MCF 10A (cell line): Measurements from ENCODE around the gene HSPA1L. TPM values are rescaled to one million over a fixed set of nuclear protein-coding genes. Genes with fewer than 3 reads are reported as not detected.
"Not testable (repeated sequence)": the region's sequence is repeated elsewhere in the genome, so short reads cannot be mapped to it uniquely, and the experiment has no call there.

ENCODE experiments used
- BruUV-seq: library from RNA; stranded (reverse); fragments of 400-500 nt; replicated peaks from 2 replicates; lab custom pipeline; 2021; lab: Mats Ljungman, UMichigan
- CTCF ChIA-PET: fragments of 300-600 bp; sonication (Branson Sonifier 250); formaldehyde crosslinking; extraction: SDS; loops from one replicate; lab custom pipeline; 2021; ENCODE audit warnings: antibody characterized with exemption, inconsistent platforms; lab: Yijun Ruan, JAX
- POLR2A ChIA-PET: fragments of 300-600, 350-650 bp; sonication (Branson Sonifier 250); formaldehyde crosslinking; extraction: SDS; loops from one replicate; lab custom pipeline; 2020; ENCODE audit warnings: antibody characterized with exemption, inconsistent platforms; lab: Yijun Ruan, JAX
- DNase-seq: peaks from one replicate; pipeline ENCODE4 v3.0.0-alpha.2; 2018; ENCODE audit not compliant: unreplicated experiment
- H3K27ac Mint-ChIP-seq: one replicate; pipeline ENCODE4 v1.8.0; 2022; ENCODE audit warnings: mild to moderate bottlenecking, low read depth, mixed read lengths; ENCODE audit not compliant: unreplicated experiment
- H3K27me3 Mint-ChIP-seq: one replicate; pipeline ENCODE4 v1.8.0; 2022; ENCODE audit warnings: mixed read lengths; ENCODE audit not compliant: insufficient read depth, unreplicated experiment
- H3K36me3 Mint-ChIP-seq: one replicate; pipeline ENCODE4 v1.8.0; 2022; ENCODE audit warnings: mild to moderate bottlenecking, moderate library complexity, mixed read lengths; ENCODE audit not compliant: insufficient read depth, unreplicated experiment
- H3K4me1 Mint-ChIP-seq: one replicate; pipeline ENCODE4 v1.8.0; 2022; ENCODE audit warnings: mixed read lengths; ENCODE audit not compliant: insufficient read depth, unreplicated experiment
- H3K4me3 Mint-ChIP-seq: one replicate; pipeline ENCODE4 v1.8.0; 2022; ENCODE audit warnings: mild to moderate bottlenecking, moderate library complexity, mixed read lengths; ENCODE audit not compliant: unreplicated experiment
- H3K9me3 Mint-ChIP-seq: one replicate; pipeline ENCODE4 v1.8.0; 2022; ENCODE audit warnings: mixed read lengths; ENCODE audit not compliant: unreplicated experiment
- intact Hi-C: fragments of 100-400 bp; cut with micrococcal nuclease; formaldehyde crosslinking; loops from 2 replicates; pipeline ENCODE4 v1.14.1; 2022
- total RNA-seq: library from RNA; stranded (reverse); gene quantifications from 2 replicates; pipeline ENCODE4 v1.2.3, GENCODE V29; 2022
- TF ChIP-seq, protein P1 (sequence below): fragments of 200-600 bp; IDR thresholded peaks from one replicate; pipeline ENCODE4 v1.8.0; 2022; ENCODE audit warnings: antibody characterized with exemption, mild to moderate bottlenecking; ENCODE audit not compliant: unreplicated experiment

The HSPA1L gene
- total RNA-seq, 1 experiment from 2014 or later = 0.35 TPM

DNA sequence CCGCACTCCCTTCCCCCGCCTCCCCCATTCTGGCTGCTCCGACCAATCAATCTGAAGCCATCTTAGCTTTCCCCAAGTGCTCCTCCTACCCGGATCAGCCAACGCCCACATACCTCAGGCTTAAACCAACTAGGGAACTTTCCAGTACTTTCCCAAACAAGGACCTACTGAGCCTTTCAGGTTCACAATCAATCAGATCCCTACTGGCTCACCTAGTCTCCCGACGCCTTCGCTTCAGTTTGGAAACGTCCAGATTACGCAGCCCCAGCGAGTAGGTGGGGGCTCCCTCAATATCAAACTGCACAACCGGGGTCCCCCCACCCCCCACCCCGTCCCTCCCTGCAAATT, 432 bp downstream of the HSPA1L start:
- TF ChIP-seq, protein P1, sequence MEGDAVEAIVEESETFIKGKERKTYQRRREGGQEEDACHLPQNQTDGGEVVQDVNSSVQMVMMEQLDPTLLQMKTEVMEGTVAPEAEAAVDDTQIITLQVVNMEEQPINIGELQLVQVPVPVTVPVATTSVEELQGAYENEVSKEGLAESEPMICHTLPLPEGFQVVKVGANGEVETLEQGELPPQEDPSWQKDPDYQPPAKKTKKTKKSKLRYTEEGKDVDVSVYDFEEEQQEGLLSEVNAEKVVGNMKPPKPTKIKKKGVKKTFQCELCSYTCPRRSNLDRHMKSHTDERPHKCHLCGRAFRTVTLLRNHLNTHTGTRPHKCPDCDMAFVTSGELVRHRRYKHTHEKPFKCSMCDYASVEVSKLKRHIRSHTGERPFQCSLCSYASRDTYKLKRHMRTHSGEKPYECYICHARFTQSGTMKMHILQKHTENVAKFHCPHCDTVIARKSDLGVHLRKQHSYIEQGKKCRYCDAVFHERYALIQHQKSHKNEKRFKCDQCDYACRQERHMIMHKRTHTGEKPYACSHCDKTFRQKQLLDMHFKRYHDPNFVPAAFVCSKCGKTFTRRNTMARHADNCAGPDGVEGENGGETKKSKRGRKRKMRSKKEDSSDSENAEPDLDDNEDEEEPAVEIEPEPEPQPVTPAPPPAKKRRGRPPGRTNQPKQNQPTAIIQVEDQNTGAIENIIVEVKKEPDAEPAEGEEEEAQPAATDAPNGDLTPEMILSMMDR = no peak
- intact Hi-C loops = loop anchor here (2.0 kb wide), 2 partner anchors 18 to 48 kb away; partner anchors contain the start of gene NEU1
- H3K4me1 Mint-ChIP-seq = peaks cover 5% of the 10 kb centered on the region

DNA sequence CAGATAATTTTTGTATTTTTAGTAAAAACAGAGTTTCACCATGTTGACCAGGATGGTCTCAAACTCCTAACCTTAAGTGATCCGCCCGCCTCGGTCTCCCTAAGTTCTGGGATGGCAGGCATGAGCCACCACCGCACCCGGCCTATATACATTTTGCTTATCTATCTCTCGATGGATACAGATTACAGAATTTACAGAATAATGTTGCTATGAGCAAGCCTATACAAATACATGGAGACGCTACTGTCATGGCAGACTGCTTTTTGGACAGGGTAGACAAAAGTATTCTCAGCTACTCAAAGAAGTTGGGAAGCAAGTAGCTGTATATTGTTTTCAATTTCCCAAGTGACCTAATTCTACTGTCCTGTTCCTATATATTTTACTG, 1.6 kb downstream of the HSPA1L start:
- peaks cover 5% of the 10 kb centered on the region for H3K4me1 Mint-ChIP-seq
- ChIA-PET CTCF (interaction anchor here (1.0 to 1.6 kb wide), 5 partner anchors 17 to 77 kb away, joined by 5 to 8 read pairs (median 6); partner anchors contain the start of gene CLIC1), POLR2A (interaction anchor here (1.1 to 6.4 kb wide), 9 partner anchors 7 to 267 kb away, joined by 3 to 192 read pairs (median 47); partner anchors contain the start of genes ATP6V1G2, CLIC1, HSPA1B and LSM2)
- no peaks in the 10 kb centered on the region for H3K27me3 Mint-ChIP-seq
- H3K4me3 Mint-ChIP-seq = peak overlapping the region; percentile 89
- BruUV-seq = no TSS peak
- no peak for DNase-seq
- peaks cover 8% of the 10 kb centered on the region for H3K36me3 Mint-ChIP-seq
- H3K9me3 Mint-ChIP-seq = no peaks in the 10 kb centered on the region
- TF ChIP-seq, protein P1 = no peak
- H3K27ac Mint-ChIP-seq = peak overlapping the region; percentile 97
- intact Hi-C loops = no loop called here

More for the DNA sequence above, 432 bp downstream of the HSPA1L start:
- Mint-ChIP-seq H3K27me3 (no peaks in the 10 kb centered on the region), H3K4me3 (peak overlapping the region; percentile 89), H3K9me3 (no peaks in the 10 kb centered on the region), H3K36me3 (peaks cover 8% of the 10 kb centered on the region), H3K27ac (peak overlapping the region; percentile 97)
- ChIA-PET POLR2A (interaction anchor here (0.6 to 6.4 kb wide), 27 partner anchors 8 to 1157 kb away, joined by 3 to 192 read pairs (median 6); partner anchors contain the start of genes ATP6V1G2, BAG6, C6orf47 and CLIC1), CTCF (interaction anchor here (0.9 to 1.3 kb wide), 5 partner anchors 8 to 18 kb away, joined by 3 to 8 read pairs (median 6); partner anchors contain the start of gene LSM2)
- BruUV-seq = no TSS peak
- peak; percentile 99 for DNase-seq

DNA sequence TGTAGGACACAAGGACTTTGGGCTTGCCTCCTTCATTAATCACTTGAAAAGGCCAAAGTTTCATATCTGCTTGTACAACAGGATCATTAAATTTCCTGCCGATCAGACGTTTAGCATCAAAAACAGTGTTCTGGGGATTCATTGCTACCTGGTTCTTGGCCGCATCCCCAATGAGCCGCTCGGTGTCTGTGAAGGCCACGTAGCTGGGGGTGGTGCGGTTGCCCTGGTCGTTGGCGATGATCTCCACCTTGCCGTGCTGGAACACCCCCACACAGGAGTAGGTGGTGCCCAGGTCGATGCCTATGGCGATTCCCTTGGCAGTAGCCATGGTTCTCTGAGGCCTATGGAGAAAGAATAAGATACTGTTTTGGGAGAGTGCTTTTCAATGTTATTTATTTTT, 3.4 kb downstream of the HSPA1L start:
- BruUV-seq = no TSS peak
- H3K9me3 Mint-ChIP-seq = no peaks in the 10 kb centered on the region
- H3K4me1 Mint-ChIP-seq = peaks cover 6% of the 10 kb centered on the region
- peaks cover 8% of the 10 kb centered on the region for H3K36me3 Mint-ChIP-seq
- H3K27me3 Mint-ChIP-seq = no peaks in the 10 kb centered on the region
- H3K4me3 Mint-ChIP-seq = no peak overlapping the region
- DNase-seq = no peak
- CTCF ChIA-PET = interaction anchor here (0.8 kb wide), 1 partner anchor 20 kb away, joined by 3 read pairs; no protein-coding TSS in a partner anchor
- POLR2A ChIA-PET = interaction anchor here (6.4 kb wide), 1 partner anchor 13 kb away, joined by 192 read pairs; the partner anchor contains the start of gene HSPA1B
- TF ChIP-seq, protein P1 = no peak
- no peak overlapping the region for H3K27ac Mint-ChIP-seq
- intact Hi-C loops = no loop called here

DNA sequence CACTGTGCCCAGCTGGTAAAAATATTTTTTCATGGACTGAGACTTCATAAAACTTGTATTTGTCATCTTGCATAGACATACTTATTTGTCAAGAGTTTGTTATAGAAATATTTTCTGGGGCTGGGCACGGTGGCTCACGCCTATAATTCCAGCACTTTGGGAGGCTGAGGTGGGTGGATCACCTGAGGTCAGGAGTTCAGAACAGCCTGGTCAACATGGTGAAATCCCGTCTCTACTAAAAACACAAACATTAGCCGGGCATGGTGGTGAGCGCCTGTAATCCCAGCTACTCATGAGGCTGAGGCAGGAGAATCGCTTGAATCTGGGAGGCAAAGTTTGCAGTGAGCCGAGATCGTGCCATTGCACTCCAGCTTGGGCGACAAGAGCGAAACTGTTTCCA, 6.5 kb downstream of the HSPA1L start:
- intact Hi-C loops, H3K4me3 Mint-ChIP-seq, H3K27me3 Mint-ChIP-seq, H3K36me3 Mint-ChIP-seq, H3K27ac Mint-ChIP-seq, H3K4me1 Mint-ChIP-seq, H3K9me3 Mint-ChIP-seq, BruUV-seq, DNase-seq: not testable (repeated sequence)
- ChIA-PET POLR2A (interaction anchor here (0.9 to 4.3 kb wide), 4 partner anchors 14 to 22 kb away, joined by 3 to 69 read pairs (median 18); partner anchors contain the start of genes HSPA1B and VARS1), CTCF (interaction anchor here (0.6 to 1.2 kb wide), 3 partner anchors 10 to 22 kb away, joined by 3 to 4 read pairs (median 4); no protein-coding TSS in a partner anchor)
